Body of pancreas (tissue), 4 donors: ENCODE measurements around the gene B3GAT3.

Source experiments
- CTCF ChIP-seq, 7 experiments: fragments of 450-650 bp in 4 of 7; fragments of 200-600 bp in 3 of 7; sonication (generic) in 3 of 7; IDR thresholded peaks; one replicate each; pipeline ENCODE4 v1.5.1; 2016 to 2019; ENCODE audit warnings: antibody characterized with exemption in 7 of 7
- POLR2A ChIP-seq, 3 donors: fragments of 450-650 bp; IDR thresholded peaks; one replicate each; pipeline ENCODE4 v1.6.1; 2016; ENCODE audit warnings: antibody characterized with exemption in 3 of 3, mild to moderate bottlenecking in 2 of 3

- peak in 2 of 3 donors; percentile 6 to 21 for TF ChIP-seq POLR2A (IDR thresholded peaks at IDR 0.05)
- no peak for TF ChIP-seq CTCF (IDR thresholded peaks at IDR 0.05)
Measured at GRCh38 chr11:62574363-62575071, 47.3 kb downstream of the B3GAT3 start.
